Activated T-cell treated with anti-CD3 and anti-CD28 coated beads for 1 hour (primary cell): ENCODE measurements around the gene HTR2C.
"Not testable (repeated sequence)": the region's sequence is repeated elsewhere in the genome, so short reads cannot be mapped to it uniquely, and the experiment has no call there.

Source experiments
- DNase-seq: peaks from one replicate; pipeline ENCODE4 v3.0.0-alpha.2; 2020; ENCODE audit warnings: low read depth

HTR2C gene

DNA sequence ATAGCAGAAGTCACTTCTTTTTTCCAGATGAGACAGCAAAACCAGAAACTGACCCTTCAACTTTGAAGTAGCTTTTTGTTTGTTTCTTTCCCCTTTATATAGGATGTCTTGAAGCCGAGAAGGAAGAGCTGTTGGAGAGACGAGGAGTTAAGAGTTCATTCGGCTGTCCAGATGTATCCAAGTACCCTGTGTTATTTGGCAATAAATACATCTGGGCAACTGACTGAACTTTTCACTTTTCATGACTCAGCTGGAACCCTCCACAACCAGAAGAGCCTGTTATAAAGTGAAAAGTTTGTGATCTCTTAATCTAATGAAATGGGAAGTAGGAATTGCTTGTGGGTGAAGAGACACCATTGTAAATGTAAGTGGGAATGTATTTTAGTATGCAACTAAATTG is 131.2 kb downstream of the HTR2C start:
- DNase-seq = no peak

- DNase-seq = no peak
Observed at GRCh38 chrX:114717921-114718320, 134.0 kb downstream of the HTR2C start.

- no peak for DNase-seq
Observed at GRCh38 chrX:114766541-114766940, 182.7 kb downstream of the HTR2C start.

DNA sequence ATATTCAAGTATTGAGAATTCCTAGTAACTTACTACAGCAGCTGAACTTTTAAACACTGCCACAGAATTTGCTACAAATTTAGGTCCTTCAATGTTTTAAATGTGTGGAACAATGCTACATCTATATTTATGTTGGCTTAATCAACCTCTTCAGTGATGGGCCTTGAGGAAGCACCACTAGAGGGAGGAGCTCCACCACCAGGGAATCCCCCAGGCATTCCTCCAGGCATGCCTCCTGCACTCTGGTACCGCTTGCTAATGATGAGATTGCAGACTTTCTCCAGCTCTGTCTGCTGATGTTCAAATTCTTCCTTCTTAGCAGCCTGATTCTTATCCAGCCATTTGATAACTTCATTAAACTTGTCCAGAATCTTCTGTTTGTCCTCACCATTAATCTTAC is 190.8 kb downstream of the HTR2C start:
- no peak for DNase-seq

DNA sequence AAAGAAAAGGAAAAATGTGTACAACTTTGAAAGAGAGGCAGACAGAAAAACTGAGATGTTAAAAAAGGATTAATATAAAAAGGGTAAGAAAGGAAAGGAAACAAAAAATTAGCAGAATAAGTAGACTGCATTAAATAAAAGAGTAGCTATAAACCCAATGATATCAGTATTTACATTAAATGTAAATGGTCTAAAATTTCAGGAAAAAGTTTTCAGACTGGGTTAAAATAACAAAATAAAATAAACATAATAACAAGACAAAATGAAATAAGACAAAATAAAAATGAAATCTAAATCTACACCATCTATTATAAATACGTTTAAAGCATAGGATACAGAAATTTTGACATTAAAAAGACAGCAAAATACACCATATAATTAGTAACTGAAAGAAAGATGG is 199.0 kb downstream of the HTR2C start:
- no peak for DNase-seq

- DNase-seq = no peak
Observed at GRCh38 chrX:114787061-114787460, 203.2 kb downstream of the HTR2C start.

DNA sequence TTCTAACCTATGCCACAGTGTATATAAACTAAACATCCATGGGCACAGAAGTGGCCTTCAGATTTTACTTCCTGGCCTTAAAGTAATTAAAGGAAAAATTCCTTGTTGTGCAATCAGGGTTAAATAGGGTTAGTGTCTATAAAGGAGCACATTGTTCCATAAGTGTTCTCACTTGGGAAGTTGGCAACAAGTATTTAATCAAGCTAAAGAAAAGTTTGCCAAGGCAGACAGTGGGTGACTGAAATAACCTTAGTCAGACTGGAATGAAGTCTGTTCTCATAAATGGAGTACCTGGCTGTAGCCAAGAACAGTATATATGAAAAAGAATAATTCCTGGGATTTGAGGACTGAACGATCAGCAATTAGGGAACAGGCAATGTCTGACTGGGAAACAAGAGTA is 213.6 kb downstream of the HTR2C start:
- no peak for DNase-seq

DNA sequence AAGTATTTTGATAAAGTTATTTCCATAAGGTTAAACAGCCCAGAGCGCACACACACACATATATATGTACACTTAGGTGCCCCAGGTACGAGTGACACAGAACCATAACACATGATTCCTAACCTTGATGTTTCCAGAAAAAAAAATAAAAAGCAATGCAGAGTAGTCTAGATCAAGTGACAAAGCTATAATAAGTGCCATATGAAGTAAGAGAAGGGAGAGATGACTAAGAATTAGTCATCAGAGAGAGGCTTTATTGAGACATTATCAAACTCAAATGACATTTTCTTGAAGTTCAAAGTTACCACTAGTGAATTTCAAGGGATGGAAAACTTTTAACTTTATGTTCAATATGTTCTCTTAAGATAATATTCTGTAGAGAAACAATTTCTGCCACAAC is 215.0 kb downstream of the HTR2C start:
- DNase-seq = no peak

DNA sequence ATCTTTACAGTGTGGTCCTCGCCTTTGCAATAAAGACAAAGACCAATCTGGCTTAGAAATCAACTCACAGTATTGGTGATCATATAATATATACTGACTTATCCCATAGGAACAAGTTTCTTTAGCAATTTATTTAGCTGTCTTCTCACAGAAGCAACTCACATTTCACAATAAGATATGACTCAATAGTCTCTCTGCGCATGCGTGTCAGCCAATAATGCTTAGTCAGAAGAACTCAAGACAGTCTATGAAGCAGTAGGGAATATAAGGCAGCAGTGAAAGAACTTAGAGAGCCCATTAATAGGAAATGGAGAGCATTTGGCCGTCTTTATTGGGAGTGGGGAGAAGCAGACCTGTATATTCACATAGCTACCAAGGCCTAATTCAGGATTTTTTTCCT is 216.8 kb downstream of the HTR2C start:
- DNase-seq = no peak

DNA sequence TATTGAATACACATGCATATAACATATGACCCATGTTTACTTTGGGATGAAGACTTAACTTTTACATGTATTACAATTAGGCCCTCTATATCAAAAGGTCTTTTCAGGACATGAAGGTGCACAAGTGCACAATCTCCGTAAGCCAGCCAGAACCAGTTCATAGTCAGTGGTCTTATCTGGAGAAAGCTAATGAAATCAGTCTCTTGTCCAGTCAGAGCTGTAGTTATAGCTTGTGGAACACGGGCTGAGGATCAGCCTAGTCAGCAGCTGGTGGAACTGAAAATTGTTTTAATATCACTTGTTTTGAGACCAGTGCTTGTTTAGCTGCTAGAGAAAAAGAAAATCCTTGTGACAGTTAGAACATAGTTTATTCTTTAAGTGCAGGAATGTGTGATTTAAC is 235.6 kb downstream of the HTR2C start:
- no peak for DNase-seq

- DNase-seq = no peak
Observed at GRCh38 chrX:114841051-114841450, 257.2 kb downstream of the HTR2C start.

DNA sequence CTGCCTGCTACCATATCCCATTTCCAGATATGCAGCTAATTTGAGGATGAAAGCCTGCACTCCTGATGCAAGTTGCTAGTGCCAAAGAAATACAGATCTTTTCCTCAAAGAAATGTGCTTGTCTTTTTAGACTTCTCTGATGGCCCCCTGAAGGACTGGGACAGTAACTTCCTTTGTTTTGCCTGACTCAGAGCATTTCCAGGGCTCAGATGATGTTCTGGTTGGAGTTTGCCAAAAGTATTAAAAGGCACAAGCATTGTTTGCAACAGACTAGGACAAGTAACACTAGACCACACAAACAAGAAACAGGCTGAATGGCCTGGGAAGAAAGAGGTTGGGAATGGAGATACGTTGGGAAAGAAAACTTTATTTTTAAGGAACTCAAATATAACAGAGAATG is 258.3 kb downstream of the HTR2C start:
- DNase-seq = no peak

DNA sequence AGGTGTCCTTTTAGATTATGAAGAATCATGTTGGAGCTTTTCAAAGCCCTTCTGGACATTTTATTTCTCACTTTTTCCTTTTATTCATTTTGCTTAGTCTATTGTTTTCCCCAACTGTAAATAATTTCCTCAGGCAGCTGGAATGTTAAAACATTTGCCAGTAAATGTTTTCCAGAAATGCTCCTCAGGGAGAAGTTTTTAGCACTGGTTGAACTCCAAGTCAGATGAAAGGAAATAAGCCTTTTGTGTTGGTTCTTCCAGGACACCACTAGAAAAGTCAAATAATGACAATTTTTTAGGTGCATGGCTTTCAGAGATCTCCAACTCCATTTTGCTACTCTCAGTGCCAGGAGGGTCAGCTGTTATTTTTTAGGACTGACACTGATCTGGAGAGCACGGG is 305.6 kb downstream of the HTR2C start:
- no peak for DNase-seq

DNA sequence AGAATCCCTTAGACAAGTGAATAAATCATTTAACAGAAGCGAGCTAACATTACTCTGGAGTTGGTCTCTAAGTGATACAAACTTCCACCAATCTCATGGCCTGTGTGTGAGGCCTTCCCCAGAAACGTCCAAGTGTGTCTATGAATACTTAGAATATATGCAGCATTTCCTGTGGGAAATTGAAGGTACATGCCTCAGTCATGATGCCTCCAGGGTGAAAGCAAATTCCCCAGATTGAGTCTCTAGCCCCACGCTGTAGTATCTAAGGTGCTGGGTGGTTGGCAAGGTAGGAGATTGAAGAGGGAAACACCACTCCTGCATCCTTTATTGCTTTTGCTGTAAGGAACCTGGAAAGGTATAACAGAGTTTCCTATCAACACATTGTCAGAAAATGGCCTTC is 319.7 kb downstream of the HTR2C start:
- DNase-seq = no peak

DNA sequence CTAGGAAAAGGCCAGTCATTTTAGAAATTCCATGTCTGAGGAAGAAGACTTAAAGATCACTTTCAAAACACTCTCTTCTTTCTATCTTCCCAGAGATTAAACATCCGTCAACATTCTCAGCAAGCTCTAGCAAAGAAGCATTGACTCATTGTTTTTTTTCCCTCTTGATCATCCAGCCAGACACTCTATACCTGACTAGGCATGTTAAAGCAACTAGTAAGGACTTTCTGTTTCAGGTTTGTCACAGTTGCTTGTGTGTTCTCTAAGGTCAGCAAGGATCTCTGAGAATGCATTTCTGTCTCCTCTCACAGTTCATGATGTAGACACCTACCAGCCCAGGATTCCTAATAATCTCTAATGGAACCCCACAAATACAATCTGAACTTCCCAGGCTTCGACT is 321.4 kb downstream of the HTR2C start:
- DNase-seq = no peak

DNA sequence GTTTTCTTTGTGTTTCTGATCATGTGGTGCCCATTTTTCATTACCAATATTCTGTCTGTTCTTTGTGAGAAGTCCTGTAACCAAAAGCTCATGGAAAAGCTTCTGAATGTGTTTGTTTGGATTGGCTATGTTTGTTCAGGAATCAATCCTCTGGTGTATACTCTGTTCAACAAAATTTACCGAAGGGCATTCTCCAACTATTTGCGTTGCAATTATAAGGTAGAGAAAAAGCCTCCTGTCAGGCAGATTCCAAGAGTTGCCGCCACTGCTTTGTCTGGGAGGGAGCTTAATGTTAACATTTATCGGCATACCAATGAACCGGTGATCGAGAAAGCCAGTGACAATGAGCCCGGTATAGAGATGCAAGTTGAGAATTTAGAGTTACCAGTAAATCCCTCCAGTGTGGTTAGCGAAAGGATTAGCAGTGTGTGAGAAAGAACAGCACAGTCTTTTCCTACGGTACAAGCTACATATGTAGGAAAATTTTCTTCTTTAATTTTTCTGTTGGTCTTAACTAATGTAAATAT is 323.2 kb downstream of the HTR2C start:
- no peak for DNase-seq

GRCh38 chrX:114924423-114924822 is 340.5 kb downstream of the HTR2C start:
- no peak for DNase-seq

- no peak for DNase-seq
Observed at GRCh38 chrX:114924856-114925255, 341.0 kb downstream of the HTR2C start.

DNA sequence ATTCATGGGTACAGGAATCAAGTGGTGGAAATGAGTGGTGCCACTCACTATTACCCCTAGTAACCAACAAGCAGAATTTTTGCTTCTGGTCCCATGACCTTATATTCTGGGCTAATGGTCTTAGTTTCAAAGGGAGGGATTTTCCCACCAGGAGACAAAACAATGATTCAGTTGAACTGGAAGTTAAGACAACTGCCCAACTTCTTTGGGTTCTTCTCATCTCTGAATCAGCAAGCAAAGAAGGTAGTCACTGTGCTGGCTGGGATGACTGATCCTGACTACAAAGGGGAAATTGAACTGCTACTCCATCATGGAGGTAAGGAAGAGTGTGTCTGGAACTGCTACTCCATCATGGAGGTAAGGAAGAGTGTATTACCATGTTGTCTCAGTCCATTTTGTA is 346.3 kb downstream of the HTR2C start:
- DNase-seq = no peak

DNA sequence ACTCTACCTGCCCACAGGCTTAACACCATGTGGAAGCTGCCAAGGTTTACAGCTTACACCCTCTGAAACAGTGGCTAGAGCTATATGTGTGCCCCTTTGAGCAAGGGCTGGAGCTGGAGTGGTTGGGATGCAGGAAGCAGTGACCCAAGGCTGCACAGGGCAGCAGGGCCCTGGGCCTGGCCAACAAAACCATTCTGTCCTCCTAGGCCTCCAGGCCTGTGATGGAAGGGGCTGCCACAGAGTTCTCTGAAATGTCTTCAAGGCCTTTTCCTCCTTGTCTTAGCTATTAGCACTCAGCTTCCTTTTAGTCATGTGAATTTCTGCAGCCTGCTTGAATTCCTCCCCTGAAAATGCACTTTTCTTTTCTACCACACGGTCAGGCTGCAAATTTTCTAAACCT is 348.7 kb downstream of the HTR2C start:
- DNase-seq = no peak

DNA sequence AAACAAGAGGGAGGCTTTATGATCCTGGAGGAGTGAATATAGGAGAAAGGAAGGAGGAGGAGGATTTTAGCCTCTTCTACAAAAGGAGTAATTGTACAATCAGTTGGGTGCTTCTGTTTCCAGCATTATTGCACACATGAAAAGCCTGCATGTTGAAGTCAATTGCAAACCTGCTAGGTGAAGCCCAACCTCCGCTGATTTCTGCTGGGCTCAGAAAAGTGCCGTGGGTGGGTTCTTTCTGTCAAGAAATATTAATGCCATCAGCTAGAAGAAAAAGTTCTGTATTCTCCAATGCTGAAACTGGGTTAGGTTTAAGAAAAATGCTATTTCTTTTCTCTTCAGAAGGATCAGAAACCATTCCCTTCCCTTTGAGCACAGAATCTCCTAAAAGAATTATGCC is 349.4 kb downstream of the HTR2C start:
- not testable (repeated sequence) for DNase-seq

DNA sequence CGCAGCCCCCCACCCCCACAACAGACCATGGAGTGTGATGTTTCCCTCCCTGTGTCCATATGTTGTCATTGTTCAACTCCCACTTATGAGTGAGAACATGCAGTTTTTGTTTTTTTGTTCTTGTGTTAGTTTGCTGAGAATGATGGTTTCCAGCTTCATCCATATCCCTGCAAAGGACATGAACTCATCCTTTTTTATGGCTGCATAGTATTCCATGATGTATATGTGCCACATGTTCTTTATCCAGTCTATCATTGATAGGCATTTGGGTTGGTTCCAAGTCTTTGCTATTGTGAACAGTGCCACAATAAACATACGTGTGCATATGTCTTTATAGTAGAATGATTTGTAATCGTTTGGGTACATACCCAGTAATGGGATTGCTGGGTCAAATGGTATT is 353.2 kb downstream of the HTR2C start:
- not testable (repeated sequence) for DNase-seq

DNA sequence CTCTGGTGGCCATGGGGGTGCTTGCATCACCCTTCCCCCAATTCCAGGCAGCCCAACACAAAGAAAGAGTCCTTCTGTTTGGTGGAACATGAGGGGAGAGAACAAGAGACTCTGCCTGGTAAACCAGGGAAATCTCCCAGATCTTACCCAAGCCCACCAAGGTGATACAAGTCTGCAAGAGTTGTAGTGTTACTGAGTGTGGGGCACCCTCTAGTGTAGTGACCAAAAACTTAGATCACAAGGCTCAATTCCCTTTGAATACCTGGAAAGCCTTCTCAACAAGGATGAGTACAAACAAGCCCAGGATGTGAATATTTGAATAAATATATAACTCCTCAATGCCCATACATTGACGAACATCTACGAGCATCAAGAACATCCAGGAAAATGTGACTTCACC is 368.8 kb downstream of the HTR2C start:
- DNase-seq = no peak
